Hematopoietic multipotent progenitor cell (in vitro differentiated cells): Measurements from ENCODE around the gene ZCCHC9. TPM values are rescaled to one million over a fixed set of nuclear protein-coding genes. Genes with fewer than 3 reads are reported as not detected.
"Not testable (repeated sequence)": the region's sequence is repeated elsewhere in the genome, so short reads cannot be mapped to it uniquely, and the experiment has no call there.

Experiments
- DNase-seq, 3 donors: peaks; one replicate each; pipeline ENCODE4 v3.0.0-alpha.2; 2011 to 2015; ENCODE audit warnings: low read depth in 2 of 3, low spot score in 2 of 3
- total RNA-seq: library from RNA; depleted of rRNA; stranded (reverse); fragments of >200 nt; gene quantifications from one replicate; pipeline ENCODE4 v1.2.3, GENCODE V29; 2012

The ZCCHC9 gene
- 7.5 TPM for total RNA-seq

- peak; percentile 84 to 98 (median 97) for DNase-seq
Observed at GRCh38 chr5:81301271-81302015, at the start of gene ZCCHC9. ZCCHC9 (plus strand) TSS chr5:81301587; CDS start chr5:81304758, 3,171 bp downstream.

GRCh38 chr5:81251922-81252321, 49.5 kb upstream of the ZCCHC9 start:
- DNase-seq, result no peak

GRCh38 chr5:81252904-81253303, 48.5 kb upstream of the ZCCHC9 start:
- DNase-seq, result no peak

- DNase-seq, result no peak
Observed at GRCh38 chr5:81253875-81254274, 47.5 kb upstream of the ZCCHC9 start.

GRCh38 chr5:81254886-81255559, 46.4 kb upstream of the ZCCHC9 start:
- no peak for DNase-seq

- no peak for DNase-seq
Observed at GRCh38 chr5:81256766-81257165, 44.6 kb upstream of the ZCCHC9 start.

GRCh38 chr5:81262796-81263195, 38.6 kb upstream of the ZCCHC9 start:
- not testable (repeated sequence) for DNase-seq

GRCh38 chr5:81265101-81265500, 36.3 kb upstream of the ZCCHC9 start:
- no peak for DNase-seq

- DNase-seq, result no peak
Observed at GRCh38 chr5:81268521-81269196, 32.7 kb upstream of the ZCCHC9 start.

- no peak for DNase-seq
Observed at GRCh38 chr5:81269751-81270393, 31.5 kb upstream of the ZCCHC9 start.

- not testable (repeated sequence) for DNase-seq
Observed at GRCh38 chr5:81270394-81271027, 30.9 kb upstream of the ZCCHC9 start.

GRCh38 chr5:81283976-81284375, 17.4 kb upstream of the ZCCHC9 start:
- no peak for DNase-seq

- DNase-seq, result no peak
Observed at GRCh38 chr5:81286059-81286617, 15.2 kb upstream of the ZCCHC9 start.

GRCh38 chr5:81288021-81288433, 13.4 kb upstream of the ZCCHC9 start:
- DNase-seq, result no peak

GRCh38 chr5:81290146-81290545, 11.2 kb upstream of the ZCCHC9 start:
- no peak for DNase-seq

- no peak for DNase-seq
Observed at GRCh38 chr5:81292130-81292529, 9.3 kb upstream of the ZCCHC9 start.

- DNase-seq, result not testable (repeated sequence)
Observed at GRCh38 chr5:81294021-81294420, 7.4 kb upstream of the ZCCHC9 start.

GRCh38 chr5:81297531-81297930, 3.9 kb upstream of the ZCCHC9 start:
- no peak for DNase-seq

- no peak for DNase-seq
Observed at GRCh38 chr5:81300921-81301270, 491 bp upstream of the ZCCHC9 start.

GRCh38 chr5:81302596-81302995, 1.2 kb downstream of the ZCCHC9 start:
- no peak for DNase-seq
